DND-41 (cell line): ENCODE data around the gene HSF4.

Experiments
- ATAC-seq: fragments of 200-7000 bp; cut with Tn5 transposase; 3 replicates; pipeline ENCODE4 v1.9.1; 2021; ENCODE audit warnings: low read depth; ENCODE audit not compliant: insufficient read depth
- DNase-seq: peaks from one replicate; pipeline ENCODE4 v3.0.0-alpha.2; 2020
- H2AFZ ChIP-seq: 2 replicates; pipeline ENCODE4 v1.6.0; 2012; ENCODE audit warnings: low read depth, low read length
- H3K27ac ChIP-seq: 2 replicates; pipeline ENCODE4 v1.5.1; 2012; ENCODE audit warnings: low read length, inconsistent platforms
- H3K27me3 ChIP-seq: fragments of 200-600 bp; sonication (generic); 2 replicates; pipeline ENCODE4 v1.6.0; 2012; ENCODE audit warnings: low read length, mild to moderate bottlenecking, inconsistent platforms; ENCODE audit not compliant: insufficient read depth, poor library complexity
- H3K36me3 ChIP-seq: 2 replicates; pipeline ENCODE4 v1.5.1; 2012; ENCODE audit warnings: low read length, inconsistent platforms; ENCODE audit not compliant: insufficient read depth
- H3K4me1 ChIP-seq: 2 replicates; pipeline ENCODE4 v1.5.1; 2012; ENCODE audit warnings: mild to moderate bottlenecking, low read length; ENCODE audit not compliant: insufficient read depth
- H3K4me2 ChIP-seq: 2 replicates; pipeline ENCODE4 v1.6.0; 2012; ENCODE audit warnings: mild to moderate bottlenecking, moderate library complexity, low read length, inconsistent platforms; ENCODE audit not compliant: insufficient read depth
- H3K4me3 ChIP-seq, 2 experiments: fragments of 200-600 bp in 1 of 2; shearing (Covaris generic) in 1 of 2; 2 replicates each; pipeline ENCODE4 v1.5.1; 2012 to 2016; ENCODE audit warnings: inconsistent platforms in 2 of 2, low read length in 2 of 2, mild to moderate bottlenecking in 2 of 2, low read depth in 1 of 2, moderate library complexity in 1 of 2
- H3K79me2 ChIP-seq: 2 replicates; pipeline ENCODE4 v1.6.0; 2012; ENCODE audit warnings: low read length, inconsistent platforms; ENCODE audit not compliant: insufficient read depth
- H3K9ac ChIP-seq: 2 replicates; pipeline ENCODE4 v1.6.0; 2012; ENCODE audit warnings: low read depth, mild to moderate bottlenecking, inconsistent platforms, low read length, moderate library complexity
- H3K9me3 ChIP-seq: 2 replicates; pipeline ENCODE4 v1.5.1; 2012; ENCODE audit warnings: low read length, moderate library complexity, mild to moderate bottlenecking, inconsistent platforms; ENCODE audit not compliant: insufficient read depth, severe bottlenecking
- H4K20me1 ChIP-seq: 2 replicates; pipeline ENCODE4 v1.6.0; 2012; ENCODE audit warnings: low read length; ENCODE audit not compliant: insufficient read depth
- CTCF ChIP-seq: IDR thresholded peaks from 2 replicates; pipeline ENCODE4 v1.5.1; 2012; ENCODE audit warnings: borderline replicate concordance, low read length, moderate library complexity, mild to moderate bottlenecking; ENCODE audit not compliant: poor library complexity, severe bottlenecking; ENCODE audit errors: extremely low read depth
- EZH2 ChIP-seq: IDR thresholded peaks from 3 replicates; pipeline ENCODE4 v1.6.1; 2012; ENCODE audit warnings: borderline replicate concordance, low read depth, mild to moderate bottlenecking, moderate library complexity, low read length, inconsistent platforms; ENCODE audit not compliant: severe bottlenecking

HSF4 gene

GRCh38 chr16:67177743-67178699 lies 13.5 kb downstream of the HSF4 start:
- no peak for ATAC-seq
- Histone ChIP-seq H3K9me3 (no peaks in the 10 kb centered on the region), H4K20me1 (peaks cover 18% of the 10 kb centered on the region), H3K9ac (no peak overlapping the region), H3K36me3 (no peaks in the 10 kb centered on the region), H3K4me3 (no peak overlapping the region), H3K27me3 (peaks cover 3% of the 10 kb centered on the region), H2AFZ (no peak overlapping the region), H3K4me2 (no peak overlapping the region), H3K79me2 (peaks cover 24% of the 10 kb centered on the region), H3K27ac (no peak overlapping the region), H3K4me1 (peaks cover 42% of the 10 kb centered on the region)
- no peak for DNase-seq
- no peak for TF ChIP-seq CTCF
- TF ChIP-seq EZH2 = no peak

- no peak overlapping the region for H2AFZ ChIP-seq
- DNase-seq (no peak), ATAC-seq (no peak)
- TF ChIP-seq EZH2 = no peak
- peak; percentile 45 for TF ChIP-seq CTCF
- no peaks in the 10 kb centered on the region for H3K36me3 ChIP-seq
- H3K4me3 ChIP-seq = no peak overlapping the region
- peaks cover 42% of the 10 kb centered on the region for H3K4me1 ChIP-seq
- H4K20me1 ChIP-seq = peaks cover 14% of the 10 kb centered on the region
- H3K27ac ChIP-seq = no peak overlapping the region
- no peak overlapping the region for H3K4me2 ChIP-seq
- H3K9me3 ChIP-seq = no peaks in the 10 kb centered on the region
- H3K79me2 ChIP-seq = peaks cover 28% of the 10 kb centered on the region
- no peaks in the 10 kb centered on the region for H3K27me3 ChIP-seq
- H3K9ac ChIP-seq = no peak overlapping the region; the same call in 1 of the 2 replicates
Observed at GRCh38 chr16:67179421-67180080, 15.0 kb downstream of the HSF4 start.

- no peak for TF ChIP-seq EZH2
- TF ChIP-seq CTCF = no peak
- Histone ChIP-seq H2AFZ (no peak overlapping the region), H3K79me2 (peaks cover 28% of the 10 kb centered on the region), H3K4me1 (peaks cover 44% of the 10 kb centered on the region), H4K20me1 (peaks cover 14% of the 10 kb centered on the region), H3K27ac (no peak overlapping the region), H3K9me3 (no peaks in the 10 kb centered on the region), H3K4me2 (no peak overlapping the region), H3K9ac (no peak overlapping the region), H3K27me3 (no peaks in the 10 kb centered on the region), H3K36me3 (no peaks in the 10 kb centered on the region), H3K4me3 (no peak overlapping the region)
- no peak for ATAC-seq
- DNase-seq = no peak
Observed at GRCh38 chr16:67180166-67180565, 15.6 kb downstream of the HSF4 start.
